ENCODE data around the gene THOC5.

Gene THOC5

GRCh38 chr22:29470159-29470855 is 83.2 kb downstream of the THOC5 start:
- DNase-seq, result peak; percentile 85

GRCh38 chr22:29469755-29470154 is 83.8 kb downstream of the THOC5 start:
- no peak for DNase-seq

GRCh38 chr22:29464581-29464980 is 89.0 kb downstream of the THOC5 start:
- no peak for DNase-seq

GRCh38 chr22:29463629-29464028 is 89.9 kb downstream of the THOC5 start:
- DNase-seq, result no peak

- no peak for DNase-seq
These were observed 92.3 kb downstream of the THOC5 start for GRCh38 chr22:29461263-29461662.

GRCh38 chr22:29459773-29460172 is 93.8 kb downstream of the THOC5 start:
- no peak for DNase-seq

GRCh38 chr22:29458551-29458950 is 95.0 kb downstream of the THOC5 start:
- no peak for DNase-seq

GRCh38 chr22:29457730-29458129 is 95.8 kb downstream of the THOC5 start:
- peak; percentile 40 for DNase-seq

GRCh38 chr22:29456211-29456671 is 97.3 kb downstream of the THOC5 start:
- no peak for DNase-seq
